ENCODE data around the gene UTP15. TPM values are rescaled to one million over a fixed set of nuclear protein-coding genes. Genes with fewer than 3 reads are reported as not detected.

UTP15 gene
- total RNA-seq, 1 experiment from 2014 or later: 41.0 TPM

DNA sequence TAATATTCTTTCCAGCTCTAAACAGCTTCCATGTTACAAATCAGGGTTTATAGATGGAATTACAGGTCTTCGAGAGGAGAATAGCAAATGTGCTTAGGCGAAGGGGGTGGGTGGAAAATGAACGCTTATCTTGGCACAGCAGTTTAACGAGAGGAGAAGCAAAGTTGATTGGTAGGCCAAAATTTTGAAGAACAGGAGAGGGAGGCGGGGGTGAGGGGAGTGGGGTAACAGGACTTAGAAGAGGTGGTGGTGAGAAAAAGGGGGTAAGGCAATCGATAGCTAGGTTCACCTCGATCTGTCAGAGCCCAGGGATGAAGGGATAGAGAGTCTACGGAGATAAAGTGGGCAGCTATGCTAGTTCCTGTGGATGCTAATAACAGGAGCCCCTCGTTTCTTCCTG lies 868 bp upstream of the UTP15 start:
- DNase-seq (ENCODE audit: extremely low read depth, low read depth): no peak

DNA sequence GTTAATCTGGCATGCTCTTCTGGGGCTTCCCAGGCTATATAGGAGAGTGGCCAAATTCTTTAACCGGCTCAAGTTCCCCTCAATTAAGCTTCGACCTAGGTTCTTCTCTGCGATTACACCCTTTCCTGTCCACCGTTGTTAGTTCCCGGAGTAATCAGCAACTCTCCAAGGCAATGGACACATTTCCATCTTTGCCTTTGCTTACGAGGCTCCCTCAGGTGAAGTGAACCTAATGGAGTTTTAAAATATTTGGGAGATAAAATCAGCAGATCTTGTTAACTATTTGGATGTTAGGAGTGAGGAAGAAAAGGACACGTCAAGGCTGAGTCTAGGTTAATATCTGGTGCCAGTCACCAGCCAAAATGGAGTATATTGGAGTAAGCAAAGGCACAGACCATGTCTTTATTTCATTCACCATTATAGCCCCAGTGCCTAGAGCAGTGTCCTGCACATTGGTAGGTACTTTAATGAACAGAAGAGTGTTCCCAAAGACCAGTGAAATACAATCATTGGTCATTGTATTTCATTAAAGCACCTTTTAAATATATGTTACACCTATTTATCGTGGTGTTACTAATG lies 515 bp downstream of the UTP15 start:
- DNase-seq (ENCODE audit: extremely low read depth, low read depth): no peak

GRCh38 chr5:73582285-73583145 lies 17.0 kb downstream of the UTP15 start:
- no peak for DNase-seq (ENCODE audit: extremely low read depth, low read depth)

GRCh38 chr5:73587923-73588322 lies 22.4 kb downstream of the UTP15 start:
- no peak for DNase-seq (ENCODE audit: extremely low read depth, low read depth)

DNA sequence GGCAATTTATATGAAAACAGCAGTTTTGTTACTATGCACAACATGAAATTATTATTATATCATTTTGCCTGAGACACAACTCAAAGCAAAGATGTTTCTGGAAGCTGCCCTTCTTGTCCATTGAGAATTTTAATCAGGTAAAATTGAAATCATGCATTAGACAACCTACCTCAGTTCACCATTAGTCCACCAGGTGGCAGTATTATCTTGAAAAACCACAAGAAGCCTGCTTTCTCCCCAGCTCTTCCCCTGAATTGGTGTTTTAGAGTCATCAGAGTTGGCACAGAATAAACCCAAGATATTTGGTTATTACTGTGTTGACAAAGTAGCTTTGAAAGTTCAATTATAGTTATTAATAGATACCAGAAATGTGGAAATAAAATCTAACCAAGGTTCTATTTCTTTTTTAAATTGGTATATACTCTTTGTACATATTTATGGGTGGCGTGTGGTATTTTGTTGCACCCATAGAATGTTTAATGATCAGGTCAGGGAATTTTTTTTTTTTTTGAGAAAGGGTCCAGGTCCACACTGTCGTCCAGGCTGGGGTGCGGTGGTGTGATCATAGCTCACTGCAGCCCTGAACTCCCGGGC lies 25.7 kb downstream of the UTP15 start:
- peak; percentile 81 for DNase-seq (ENCODE audit: extremely low read depth, low read depth)

DNA sequence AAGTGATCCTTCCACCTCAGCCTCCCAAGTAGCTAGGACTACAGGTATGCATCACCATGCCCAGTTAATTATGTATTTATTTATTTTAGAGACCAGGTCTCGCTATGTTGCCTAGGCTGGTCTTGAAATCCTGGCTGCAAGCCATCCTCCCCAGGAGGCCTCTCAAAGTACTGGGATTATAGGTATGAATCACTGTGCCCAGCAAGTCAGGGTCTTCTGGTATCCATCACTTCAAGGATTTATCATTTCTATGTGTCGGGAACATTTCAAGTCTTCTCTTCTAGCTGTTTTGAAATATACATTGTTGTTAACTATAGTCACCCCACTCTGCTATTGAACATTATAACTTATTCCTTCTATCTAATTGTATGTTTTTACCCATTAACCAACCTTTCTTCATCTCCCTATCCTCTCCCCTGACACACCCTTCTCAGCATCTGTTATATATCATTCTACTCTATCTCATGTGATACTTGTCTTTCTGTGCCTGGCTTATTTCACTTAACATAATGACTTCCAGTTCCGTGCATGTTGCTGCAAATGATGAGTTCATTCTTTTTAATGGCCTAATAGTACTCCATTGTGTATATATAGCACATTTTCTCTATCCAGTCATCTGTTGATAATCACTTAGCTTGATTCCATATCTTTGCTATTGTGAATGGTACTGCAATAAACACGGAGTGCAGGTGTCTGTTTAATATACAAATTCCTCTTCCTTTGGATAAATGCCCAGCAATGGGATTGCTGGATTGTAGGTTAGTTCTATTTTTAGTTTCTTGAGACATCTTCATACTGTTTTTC lies 26.4 kb downstream of the UTP15 start:
- DNase-seq (ENCODE audit: extremely low read depth, low read depth): no peak

DNA sequence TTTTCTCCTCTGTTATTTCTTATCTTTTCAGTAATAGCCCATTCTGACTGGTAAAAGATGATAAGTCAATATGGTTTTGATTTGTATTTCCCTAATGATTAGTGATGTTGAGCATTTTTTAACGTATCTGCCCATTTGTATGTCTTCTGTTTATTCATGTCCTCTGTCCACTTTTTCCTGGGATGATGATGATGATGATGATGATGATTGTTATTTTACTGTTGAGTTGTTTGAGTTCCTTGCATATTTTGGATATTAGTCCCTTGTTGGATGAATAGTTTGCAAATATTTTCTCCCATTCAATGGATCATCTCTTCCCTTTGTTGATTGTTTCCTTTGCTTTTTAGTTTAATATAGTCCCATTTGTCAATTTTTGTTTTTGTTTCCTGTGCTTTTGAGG lies 27.0 kb downstream of the UTP15 start:
- DNase-seq (ENCODE audit: extremely low read depth, low read depth): no peak

DNA sequence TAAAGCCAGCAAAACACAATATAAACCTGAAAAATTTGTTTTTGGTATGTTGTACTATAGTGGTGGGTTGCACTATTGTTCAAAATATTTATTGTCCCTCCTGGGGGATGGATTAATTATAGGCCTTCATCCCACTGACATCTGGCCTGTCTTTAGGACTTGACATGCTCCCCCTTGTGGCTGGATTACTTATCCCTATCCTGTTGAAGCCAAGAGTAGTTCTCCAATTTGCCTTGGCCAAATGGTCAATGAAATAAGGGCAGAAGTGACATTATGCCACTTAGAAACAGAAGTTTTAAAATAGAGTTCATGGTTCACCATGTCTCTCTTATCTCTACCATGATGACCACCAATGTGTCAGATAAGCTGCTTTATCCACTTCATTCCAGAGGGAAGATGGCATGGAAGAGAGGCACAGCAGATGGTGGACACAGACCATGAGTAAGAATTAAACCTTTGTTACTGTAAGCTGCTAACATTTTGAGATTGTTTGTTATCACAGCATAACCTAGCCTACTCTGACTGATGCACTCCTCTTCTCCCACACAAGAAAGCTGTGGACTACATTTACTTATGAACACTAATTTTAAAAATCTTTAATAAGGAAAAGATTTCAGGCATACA lies 31.3 kb downstream of the UTP15 start:
- DNase-seq (ENCODE audit: extremely low read depth, low read depth): peak; percentile 61

- no peak for DNase-seq (ENCODE audit: extremely low read depth, low read depth)
These were observed 33.8 kb downstream of the UTP15 start for GRCh38 chr5:73599380-73599779.

- no peak for DNase-seq (ENCODE audit: extremely low read depth, low read depth)
These were observed 38.5 kb downstream of the UTP15 start for GRCh38 chr5:73603998-73604397.

- DNase-seq (ENCODE audit: extremely low read depth, low read depth): no peak
These were observed 39.9 kb downstream of the UTP15 start for GRCh38 chr5:73605223-73606087.

GRCh38 chr5:73606206-73606753 lies 40.7 kb downstream of the UTP15 start:
- no peak for DNase-seq (ENCODE audit: extremely low read depth, low read depth)

- DNase-seq (ENCODE audit: extremely low read depth, low read depth): no peak
These were observed 41.7 kb downstream of the UTP15 start for GRCh38 chr5:73607228-73607627.

- no peak for DNase-seq (ENCODE audit: extremely low read depth, low read depth)
These were observed 47.3 kb downstream of the UTP15 start for GRCh38 chr5:73612799-73613198.

- no peak for DNase-seq (ENCODE audit: extremely low read depth, low read depth)
These were observed 49.5 kb downstream of the UTP15 start for GRCh38 chr5:73615085-73615484.

- DNase-seq (ENCODE audit: extremely low read depth, low read depth): no peak
These were observed 50.4 kb downstream of the UTP15 start for GRCh38 chr5:73615947-73616346.

DNA sequence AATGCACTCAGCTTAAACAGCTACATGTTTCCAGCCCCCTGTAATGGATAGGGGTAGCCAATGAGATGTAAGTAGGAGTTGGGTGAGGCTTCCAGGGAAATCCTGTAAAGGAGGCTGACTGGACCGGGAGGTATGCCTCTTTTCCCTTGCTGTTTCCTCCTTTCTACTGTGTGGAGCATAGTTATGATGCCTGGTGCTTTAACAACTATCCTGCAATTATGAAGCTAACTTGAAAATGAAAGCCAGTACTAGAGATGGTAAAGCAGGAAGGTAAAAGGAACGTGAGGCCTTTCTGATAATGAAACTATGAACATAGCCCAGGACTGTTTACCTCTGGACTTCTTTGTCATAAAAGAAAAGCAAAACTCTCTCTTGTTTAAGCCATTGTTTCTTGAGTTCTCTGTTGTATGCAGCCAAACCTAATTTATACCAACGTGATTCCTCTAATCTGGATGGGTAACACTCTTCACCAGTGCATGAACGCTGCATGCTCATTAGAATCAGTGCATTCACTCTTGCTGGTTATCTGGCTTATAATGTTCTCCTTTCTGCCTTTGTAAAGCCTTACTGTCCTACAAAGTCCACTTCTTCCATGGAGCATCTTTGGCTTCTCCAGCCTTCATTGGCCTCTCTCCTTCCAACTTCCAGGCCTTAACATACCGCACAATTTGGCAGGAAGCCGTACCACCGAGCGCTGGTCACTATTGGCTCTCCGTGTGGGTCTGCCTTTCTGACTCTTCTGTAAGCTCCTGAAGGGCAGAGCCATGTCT lies 52.2 kb downstream of the UTP15 start:
- no peak for DNase-seq (ENCODE audit: extremely low read depth, low read depth)

- DNase-seq (ENCODE audit: extremely low read depth, low read depth): no peak
These were observed 54.2 kb downstream of the UTP15 start for GRCh38 chr5:73619606-73620333.
